NCI-H2029 treated with DMSO at 0.1 percent for 48 hours (cell line): ENCODE results near the gene ARHGAP26.
"Not testable (repeated sequence)": the region's sequence is repeated elsewhere in the genome, so short reads cannot be mapped to it uniquely, and the experiment has no call there.

Experiments
- DNase-seq: peaks from one replicate; lab custom pipeline; 2025; lab: John Stamatoyannopoulos, UW

Gene ARHGAP26

GRCh38 chr5:142934051-142934762 is 164.0 kb downstream of the ARHGAP26 start:
- DNase-seq, result no peak

- DNase-seq, result no peak
Measured at GRCh38 chr5:142935014-142935413, 164.8 kb downstream of the ARHGAP26 start.

- no peak for DNase-seq
Measured at GRCh38 chr5:142937374-142937773, 167.2 kb downstream of the ARHGAP26 start.

- no peak for DNase-seq
Measured at GRCh38 chr5:142938266-142938880, 168.2 kb downstream of the ARHGAP26 start.

GRCh38 chr5:142939006-142939405 is 168.8 kb downstream of the ARHGAP26 start:
- no peak for DNase-seq

GRCh38 chr5:142939884-142940283 is 169.7 kb downstream of the ARHGAP26 start:
- DNase-seq, result no peak

- no peak for DNase-seq
Measured at GRCh38 chr5:142941245-142941644, 171.1 kb downstream of the ARHGAP26 start.

- DNase-seq, result no peak
Measured at GRCh38 chr5:142942901-142943300, 172.7 kb downstream of the ARHGAP26 start.

- no peak for DNase-seq
Measured at GRCh38 chr5:142944140-142944539, 174.0 kb downstream of the ARHGAP26 start.

GRCh38 chr5:142945321-142945720 is 175.1 kb downstream of the ARHGAP26 start:
- no peak for DNase-seq

- DNase-seq, result no peak
Measured at GRCh38 chr5:142945845-142946244, 175.7 kb downstream of the ARHGAP26 start.

- DNase-seq, result no peak
Measured at GRCh38 chr5:142946547-142947426, 176.6 kb downstream of the ARHGAP26 start.

- no peak for DNase-seq
Measured at GRCh38 chr5:142947427-142947709, 177.2 kb downstream of the ARHGAP26 start.

GRCh38 chr5:142952229-142952628 is 182.1 kb downstream of the ARHGAP26 start:
- no peak for DNase-seq

- not testable (repeated sequence) for DNase-seq
Measured at GRCh38 chr5:142952871-142953270, 182.7 kb downstream of the ARHGAP26 start.

- DNase-seq, result no peak
Measured at GRCh38 chr5:142954455-142954854, 184.3 kb downstream of the ARHGAP26 start.

- DNase-seq, result no peak
Measured at GRCh38 chr5:142955628-142956027, 185.5 kb downstream of the ARHGAP26 start.

- DNase-seq, result no peak
Measured at GRCh38 chr5:142957528-142957927, 187.4 kb downstream of the ARHGAP26 start.

GRCh38 chr5:142958944-142959682 is 188.9 kb downstream of the ARHGAP26 start:
- no peak for DNase-seq

GRCh38 chr5:142959683-142960657 is 189.8 kb downstream of the ARHGAP26 start:
- no peak for DNase-seq
